ENCODE results near the gene FHIP2A.
"Not testable (repeated sequence)": the region's sequence is repeated elsewhere in the genome, so short reads cannot be mapped to it uniquely, and the experiment has no call there.

Gene FHIP2A

DNA sequence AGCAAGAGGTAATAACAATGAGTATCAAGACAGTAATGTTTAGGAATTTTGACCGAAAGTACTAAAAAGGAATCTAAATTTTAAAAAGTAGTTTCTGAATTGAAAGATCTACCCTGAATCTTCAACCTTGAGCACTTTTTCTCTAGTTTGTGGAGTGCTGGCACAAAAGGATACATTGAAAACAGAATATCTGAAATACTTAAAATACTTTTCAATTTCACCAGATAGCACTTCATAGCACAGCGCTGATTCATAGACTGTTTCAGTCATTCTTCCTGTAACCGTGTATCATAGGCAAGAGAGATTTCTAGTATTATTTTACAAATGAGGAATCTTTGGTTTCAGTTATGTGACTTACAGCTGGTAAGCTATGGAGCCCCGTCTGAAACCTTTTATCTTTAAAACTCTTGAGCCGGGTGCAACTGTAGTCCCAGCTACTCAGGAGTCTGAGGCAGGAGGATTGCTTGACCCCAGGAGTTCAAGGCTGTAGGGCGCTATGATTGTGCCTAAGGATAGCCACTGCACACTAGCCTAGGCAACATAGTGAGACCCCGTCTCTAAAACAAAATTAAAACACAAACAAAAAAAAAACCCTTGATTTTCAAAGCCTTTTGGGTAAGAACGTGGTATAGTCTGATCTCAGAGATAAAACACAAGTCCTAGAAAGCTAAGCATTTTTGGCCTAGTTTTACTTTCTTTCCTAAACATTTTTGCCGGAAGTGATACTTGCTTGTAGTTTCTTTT, 35.1 kb downstream of the FHIP2A start:
- DNase-seq (ENCODE audit: low read depth in 4 of 4, low spot score in 1 of 4) = no peak

DNA sequence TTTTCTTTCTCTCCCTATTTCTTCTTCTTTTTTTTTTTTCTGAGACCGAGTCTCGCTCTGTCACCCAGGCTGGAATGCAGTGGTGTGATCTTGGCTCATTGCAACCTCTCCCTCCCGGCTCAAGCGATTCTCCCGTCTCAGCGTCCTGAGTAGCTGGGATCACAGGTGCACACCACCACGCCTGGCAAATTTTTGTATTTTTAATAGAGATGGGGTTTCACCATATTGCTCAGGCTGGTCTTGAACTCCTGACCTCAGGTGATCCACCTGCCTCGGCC, 35.6 kb downstream of the FHIP2A start:
- DNase-seq (ENCODE audit: low read depth in 4 of 4, low spot score in 1 of 4) = not testable (repeated sequence)

DNA sequence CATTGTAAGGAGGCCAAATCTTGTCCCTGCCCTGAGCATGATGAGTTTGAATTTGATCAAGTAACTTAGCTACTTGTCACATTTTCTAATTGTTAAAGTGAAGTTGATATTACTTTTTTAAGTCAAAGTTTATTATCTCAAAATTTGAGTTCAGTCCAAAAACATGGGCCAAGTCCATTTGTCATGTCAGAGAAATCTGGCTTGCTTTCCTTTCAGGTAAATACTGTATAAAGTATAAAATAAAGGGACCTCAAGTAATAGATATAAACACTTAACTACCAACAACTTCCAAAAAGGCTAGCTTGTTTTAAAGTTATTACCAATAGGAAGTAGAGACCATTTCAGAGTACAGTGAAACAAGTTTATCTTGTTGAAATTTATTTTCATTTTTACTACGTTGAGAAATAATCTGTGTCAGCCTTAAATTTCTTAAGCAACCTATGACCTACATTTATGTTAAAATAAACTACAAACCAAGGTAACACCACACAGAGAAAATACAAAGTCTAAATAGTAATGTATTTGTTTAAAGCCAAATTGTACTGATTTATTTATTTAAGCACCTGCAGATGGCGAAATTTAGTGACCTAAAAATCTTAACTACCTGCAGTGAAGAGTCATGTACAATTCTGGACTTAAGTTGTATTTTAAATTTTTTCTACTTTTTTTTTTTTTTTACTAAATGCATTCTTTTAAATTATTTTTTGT, 36.5 kb downstream of the FHIP2A start:
- DNase-seq (ENCODE audit: low read depth in 4 of 4, low spot score in 1 of 4) = no peak

DNA sequence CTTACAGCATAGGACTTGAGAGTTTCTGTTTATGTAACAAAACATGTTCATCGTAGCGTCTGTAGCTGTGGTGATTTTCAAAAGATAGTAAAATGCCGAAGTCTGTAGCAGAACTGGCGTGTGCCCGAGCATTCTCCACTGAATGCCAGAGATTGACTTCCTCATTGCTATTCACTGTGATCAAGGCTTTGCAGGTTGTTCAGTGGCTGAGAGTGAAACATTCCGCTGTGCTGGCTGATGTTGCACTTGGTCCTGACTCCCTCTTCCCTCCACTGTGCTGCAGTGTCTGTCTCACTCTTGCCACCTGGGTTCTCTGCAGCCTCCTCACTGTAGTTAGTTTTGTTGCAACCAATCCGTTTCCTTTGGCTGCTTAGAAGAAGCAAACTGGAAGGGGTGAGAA, 37.6 kb downstream of the FHIP2A start:
- no peak for DNase-seq (ENCODE audit: low read depth in 4 of 4, low spot score in 1 of 4)

DNA sequence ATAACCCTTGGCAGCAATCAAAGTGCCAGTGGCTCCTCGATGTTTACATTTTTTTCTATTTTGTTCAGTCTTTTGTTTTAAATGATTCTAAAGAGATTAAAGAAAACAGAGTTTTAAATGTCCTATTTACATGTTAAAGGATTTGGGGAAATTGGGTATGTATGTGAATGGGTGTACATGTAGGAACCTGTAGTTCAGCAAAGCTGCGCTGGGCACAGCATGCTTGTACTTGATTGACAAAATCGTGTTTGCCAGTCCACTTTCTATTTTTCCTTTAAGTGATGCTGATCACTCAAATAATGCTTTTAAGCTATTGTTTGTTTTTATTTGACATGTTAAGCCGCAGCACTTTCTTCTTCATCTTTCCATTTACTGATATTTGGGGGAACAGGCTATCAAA, 40.9 kb downstream of the FHIP2A start:
- no peak for DNase-seq (ENCODE audit: low read depth in 4 of 4, low spot score in 1 of 4)

- DNase-seq (ENCODE audit: low read depth in 4 of 4, low spot score in 1 of 4) = no peak
These were observed 45.8 kb downstream of the FHIP2A start for GRCh38 chr10:114867365-114867764.

DNA sequence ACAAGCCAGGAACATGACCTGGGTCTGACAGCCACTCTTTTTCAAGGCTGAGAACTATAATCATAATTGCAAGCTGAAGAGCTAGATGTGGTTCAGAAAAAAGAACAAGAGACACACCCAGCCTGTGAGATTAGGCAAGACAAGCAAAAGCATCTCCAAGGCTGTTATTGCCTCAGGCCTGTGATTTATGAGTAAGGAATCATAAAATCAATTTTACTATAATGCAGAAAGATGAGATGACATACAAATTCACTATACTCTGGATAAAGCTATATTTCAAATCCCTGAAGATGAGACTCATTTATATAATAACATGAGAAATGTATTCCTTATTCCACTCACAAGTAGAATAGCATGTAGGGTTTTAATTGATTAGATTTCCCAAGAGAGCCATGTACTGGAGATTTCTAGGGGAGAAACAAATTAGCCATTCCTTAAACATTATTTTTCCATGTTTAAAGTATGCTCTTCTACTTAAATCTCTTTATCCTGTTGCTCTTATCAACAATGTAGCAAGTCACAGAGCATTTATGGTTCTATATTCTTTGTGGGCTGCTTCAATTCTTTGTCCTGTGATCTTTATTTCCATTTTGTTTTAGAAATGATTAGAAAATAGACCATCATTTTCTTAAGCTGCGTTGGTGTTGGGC, 47.4 kb downstream of the FHIP2A start:
- no peak for DNase-seq (ENCODE audit: low read depth in 4 of 4, low spot score in 1 of 4)

GRCh38 chr10:114869520-114869892, 47.9 kb downstream of the FHIP2A start:
- DNase-seq (ENCODE audit: low read depth in 4 of 4, low spot score in 1 of 4) = no peak

DNA sequence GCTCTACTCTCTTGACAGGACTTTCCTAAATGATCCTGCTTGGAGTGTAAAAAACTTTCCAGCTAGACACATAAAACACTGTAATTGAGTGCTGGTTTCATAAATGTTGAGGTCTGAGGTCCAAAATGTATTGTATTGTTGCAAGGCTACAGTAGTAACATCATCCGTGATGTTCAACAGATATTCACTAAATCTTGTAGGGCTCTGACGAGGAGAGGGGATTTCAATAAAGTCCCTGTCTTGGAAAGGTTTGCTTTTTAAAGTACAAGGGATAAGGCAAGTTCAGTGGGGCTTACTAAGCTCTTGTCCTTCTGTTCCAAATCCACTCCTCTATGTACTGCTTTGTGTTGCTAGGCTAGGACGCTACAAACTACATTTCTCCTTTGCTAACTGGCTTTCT, 48.9 kb downstream of the FHIP2A start:
- DNase-seq (ENCODE audit: low read depth in 4 of 4, low spot score in 1 of 4) = no peak

DNA sequence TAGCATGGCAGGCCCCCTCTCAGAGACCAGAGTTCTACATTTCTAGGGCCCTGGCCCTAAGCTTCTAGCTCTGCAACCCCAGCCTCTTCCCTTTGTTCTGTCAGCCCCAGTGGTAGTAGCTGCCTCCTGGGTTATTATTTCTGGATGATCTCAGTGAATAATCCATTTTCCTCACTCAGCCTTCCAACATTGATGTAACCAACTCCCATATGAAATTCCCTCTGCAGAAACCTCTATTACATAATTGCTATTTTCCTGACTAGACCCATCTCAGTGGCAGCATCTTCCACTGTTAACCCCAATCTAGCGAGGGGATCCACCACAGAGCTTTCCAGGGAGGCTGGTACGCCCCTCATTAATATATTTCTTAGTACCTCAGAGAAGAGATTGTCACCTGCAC, 49.8 kb downstream of the FHIP2A start:
- DNase-seq (ENCODE audit: low read depth in 4 of 4, low spot score in 1 of 4) = no peak
